Measurements from ENCODE around the gene ZNRF4. TPM values are rescaled to one million over a fixed set of nuclear protein-coding genes. Genes with fewer than 3 reads are reported as not detected.

Gene ZNRF4
- total and polyA plus RNA-seq, 9 of the 15 experiments (the other 6 are each of a cell fraction or from before 2014, with no cell fraction given): not detected

- TF ChIP-seq RBFOX2 (IDR thresholded peaks at IDR 0.05; ENCODE audit: low read depth, low read length) (peak; percentile 53; the same call in 1 of the 2 replicates), ARID1B (IDR thresholded peaks at IDR 0.05) (peak; percentile 84), NCOA2 (IDR thresholded peaks at IDR 0.05; ENCODE audit: partially characterized antibody in 2 of 2) (no peak), BHLHE40 (IDR thresholded peaks at IDR 0.05; ENCODE audit: low read length) (peak; percentile 28; the same call in 1 of the 2 replicates), ARNT (IDR thresholded peaks at IDR 0.05) (peak in 1 of 2 experiments; percentile 31; a peak in 1 of 4 replicates), RBM25 (IDR thresholded peaks at IDR 0.05; ENCODE audit: low read depth, low read length, severe bottlenecking) (peak; percentile 34), AFF1 (IDR thresholded peaks at IDR 0.05; ENCODE audit: low read depth in 1 of 2, partially characterized antibody in 2 of 2) (no peak), ESRRA (IDR thresholded peaks at IDR 0.05; ENCODE audit: borderline replicate concordance, low read depth) (no peak), CBFA2T3 (IDR thresholded peaks at IDR 0.05) (peak; percentile 83), BCOR (IDR thresholded peaks at IDR 0.05) (peak; percentile 28; the same call in 1 of the 2 replicates), EHMT2 (IDR thresholded peaks at IDR 0.05) (peak; percentile 9; the same call in 1 of the 2 replicates), GATAD2A (IDR thresholded peaks at IDR 0.05) (peak; percentile 80; the same call in 1 of the 2 replicates), ELF1 (tag; IDR thresholded peaks at IDR 0.05) (peak; percentile 53; the same call in 1 of the 2 replicates), CHD4 (IDR thresholded peaks at IDR 0.05; ENCODE audit: insufficient read depth, insufficient replicate concordance, low read depth, low read length, poor library complexity, severe bottlenecking) (no peak), NFRKB (IDR thresholded peaks at IDR 0.05; ENCODE audit: low read depth) (no peak), FOSL1 (tag; conservative IDR thresholded peaks at IDR 0.05) (no peak), RNF2 (IDR thresholded peaks at IDR 0.05) (peak; percentile 44; the same call in 1 of the 2 replicates), SIRT6 (IDR thresholded peaks at IDR 0.05; ENCODE audit: low read depth, low read length) (no peak)
- TF ChIP-seq, protein P1, sequence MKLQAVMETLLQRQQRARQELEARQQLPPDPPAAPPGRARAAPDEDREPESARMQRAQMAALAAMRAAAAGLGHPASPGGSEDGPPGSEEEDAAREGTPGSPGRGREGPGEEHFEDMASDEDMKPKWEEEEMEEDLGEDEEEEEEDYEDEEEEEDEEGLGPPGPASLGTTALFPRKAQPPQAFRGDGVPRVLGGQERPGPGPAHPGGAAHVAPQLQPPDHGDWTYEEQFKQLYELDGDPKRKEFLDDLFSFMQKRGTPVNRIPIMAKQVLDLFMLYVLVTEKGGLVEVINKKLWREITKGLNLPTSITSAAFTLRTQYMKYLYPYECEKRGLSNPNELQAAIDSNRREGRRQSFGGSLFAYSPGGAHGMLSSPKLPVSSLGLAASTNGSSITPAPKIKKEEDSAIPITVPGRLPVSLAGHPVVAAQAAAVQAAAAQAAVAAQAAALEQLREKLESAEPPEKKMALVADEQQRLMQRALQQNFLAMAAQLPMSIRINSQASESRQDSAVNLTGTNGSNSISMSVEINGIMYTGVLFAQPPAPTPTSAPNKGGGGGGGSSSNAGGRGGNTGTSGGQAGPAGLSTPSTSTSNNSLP (IDR thresholded peaks at IDR 0.05; ENCODE audit: borderline replicate concordance, low read depth, low read length): peak; percentile 38; the same call in 1 of the 2 replicates
- TF ChIP-seq, protein P2, sequence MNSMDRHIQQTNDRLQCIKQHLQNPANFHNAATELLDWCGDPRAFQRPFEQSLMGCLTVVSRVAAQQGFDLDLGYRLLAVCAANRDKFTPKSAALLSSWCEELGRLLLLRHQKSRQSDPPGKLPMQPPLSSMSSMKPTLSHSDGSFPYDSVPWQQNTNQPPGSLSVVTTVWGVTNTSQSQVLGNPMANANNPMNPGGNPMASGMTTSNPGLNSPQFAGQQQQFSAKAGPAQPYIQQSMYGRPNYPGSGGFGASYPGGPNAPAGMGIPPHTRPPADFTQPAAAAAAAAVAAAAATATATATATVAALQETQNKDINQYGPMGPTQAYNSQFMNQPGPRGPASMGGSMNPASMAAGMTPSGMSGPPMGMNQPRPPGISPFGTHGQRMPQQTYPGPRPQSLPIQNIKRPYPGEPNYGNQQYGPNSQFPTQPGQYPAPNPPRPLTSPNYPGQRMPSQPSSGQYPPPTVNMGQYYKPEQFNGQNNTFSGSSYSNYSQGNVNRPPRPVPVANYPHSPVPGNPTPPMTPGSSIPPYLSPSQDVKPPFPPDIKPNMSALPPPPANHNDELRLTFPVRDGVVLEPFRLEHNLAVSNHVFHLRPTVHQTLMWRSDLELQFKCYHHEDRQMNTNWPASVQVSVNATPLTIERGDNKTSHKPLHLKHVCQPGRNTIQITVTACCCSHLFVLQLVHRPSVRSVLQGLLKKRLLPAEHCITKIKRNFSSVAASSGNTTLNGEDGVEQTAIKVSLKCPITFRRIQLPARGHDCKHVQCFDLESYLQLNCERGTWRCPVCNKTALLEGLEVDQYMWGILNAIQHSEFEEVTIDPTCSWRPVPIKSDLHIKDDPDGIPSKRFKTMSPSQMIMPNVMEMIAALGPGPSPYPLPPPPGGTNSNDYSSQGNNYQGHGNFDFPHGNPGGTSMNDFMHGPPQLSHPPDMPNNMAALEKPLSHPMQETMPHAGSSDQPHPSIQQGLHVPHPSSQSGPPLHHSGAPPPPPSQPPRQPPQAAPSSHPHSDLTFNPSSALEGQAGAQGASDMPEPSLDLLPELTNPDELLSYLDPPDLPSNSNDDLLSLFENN (IDR thresholded peaks at IDR 0.05; ENCODE audit: low read depth in 2 of 2, low read length in 2 of 2): peak in 1 of 2 experiments; percentile 74; a peak in 1 of 4 replicates
Observed at GRCh38 chr19:5434351-5434917, 20.8 kb upstream of the ZNRF4 start (continued).
